DMS153 treated with DMSO at 0.1 percent for 48 hours (cell line): ENCODE measurements around the gene RDH13.
"Not testable (repeated sequence)": the region's sequence is repeated elsewhere in the genome, so short reads cannot be mapped to it uniquely, and the experiment has no call there.

Experiments
- DNase-seq: peaks from one replicate; lab custom pipeline; 2025; ENCODE audit not compliant: unreplicated experiment; lab: John Stamatoyannopoulos, UW

The RDH13 gene

DNA sequence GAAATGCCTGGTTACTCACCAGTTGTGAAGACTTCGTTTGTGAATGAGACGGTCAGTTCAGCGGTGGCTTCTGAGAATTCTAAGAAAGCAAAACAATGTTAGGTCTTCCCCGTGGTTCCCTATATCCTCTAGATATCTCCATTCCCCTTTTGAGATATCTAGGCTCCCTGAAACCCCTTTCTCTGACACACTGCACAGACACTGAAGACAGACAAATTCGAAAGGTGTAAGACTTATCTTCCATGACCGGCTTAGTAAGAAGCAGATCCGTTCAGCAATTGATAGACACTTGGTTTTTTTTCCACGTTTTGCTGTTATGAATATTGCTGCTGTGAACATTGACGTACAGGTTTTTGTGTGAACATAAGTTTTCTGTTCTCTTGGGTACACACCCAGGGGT lies 44.3 kb downstream of the RDH13 start:
- DNase-seq = no peak

DNA sequence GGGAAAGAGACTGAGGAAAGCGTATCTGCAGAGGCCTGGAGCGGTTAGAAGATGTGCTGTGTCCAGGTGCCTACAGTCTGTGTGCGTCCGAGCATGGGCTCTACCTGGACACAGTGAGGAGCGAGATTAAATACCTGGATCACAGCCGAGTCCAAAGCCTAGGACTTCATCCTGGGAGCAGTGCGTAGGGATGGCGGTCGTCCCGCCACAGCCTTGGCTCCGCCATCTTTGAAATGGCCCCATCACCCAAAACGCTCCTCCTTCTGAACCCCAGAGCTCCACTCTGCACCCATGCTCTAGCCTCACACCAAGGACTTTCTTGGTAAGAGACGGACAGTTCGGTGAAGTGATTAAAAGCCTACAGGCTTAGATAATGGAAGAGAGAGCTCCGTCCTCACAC lies 44.7 kb downstream of the RDH13 start:
- no peak for DNase-seq

DNA sequence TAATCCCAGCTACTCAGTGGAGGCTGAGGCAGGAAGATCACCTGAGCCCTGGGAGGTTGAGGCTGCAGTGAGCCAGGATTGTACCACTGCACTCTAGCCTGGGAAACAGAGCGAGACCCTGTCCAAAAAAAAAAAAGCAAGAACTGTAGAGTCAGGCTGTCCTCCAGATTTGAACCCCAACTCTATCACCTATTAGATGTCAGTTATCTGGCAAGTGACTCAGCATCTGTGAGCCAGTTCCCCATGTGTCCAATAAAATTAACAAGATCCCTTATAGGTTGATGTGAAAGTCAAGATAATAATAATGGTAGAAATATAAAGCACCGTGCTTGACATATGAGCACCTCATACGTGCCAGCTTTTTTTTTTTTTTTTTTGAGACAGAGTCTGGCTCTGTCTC lies 46.9 kb downstream of the RDH13 start:
- DNase-seq = no peak

DNA sequence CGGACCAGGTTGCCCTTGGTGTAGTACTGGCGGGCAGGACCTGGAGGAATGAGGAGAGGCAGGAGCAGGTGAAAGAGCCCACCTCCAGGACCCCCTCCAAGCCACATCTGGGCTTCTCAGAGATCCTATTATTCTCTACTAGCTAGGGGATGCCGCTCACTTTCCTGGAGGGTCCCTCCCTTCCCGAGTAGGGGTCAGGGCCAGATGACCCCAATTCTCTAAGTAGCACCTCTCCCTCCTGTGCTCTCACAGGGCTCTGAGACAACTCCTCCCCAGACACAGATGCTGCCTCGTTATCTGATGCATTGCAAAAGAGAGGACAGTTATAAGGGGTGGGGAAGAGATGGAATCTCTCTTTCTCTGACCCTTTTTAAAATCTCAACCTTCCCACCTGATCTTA lies 47.8 kb downstream of the RDH13 start:
- DNase-seq = no peak

DNA sequence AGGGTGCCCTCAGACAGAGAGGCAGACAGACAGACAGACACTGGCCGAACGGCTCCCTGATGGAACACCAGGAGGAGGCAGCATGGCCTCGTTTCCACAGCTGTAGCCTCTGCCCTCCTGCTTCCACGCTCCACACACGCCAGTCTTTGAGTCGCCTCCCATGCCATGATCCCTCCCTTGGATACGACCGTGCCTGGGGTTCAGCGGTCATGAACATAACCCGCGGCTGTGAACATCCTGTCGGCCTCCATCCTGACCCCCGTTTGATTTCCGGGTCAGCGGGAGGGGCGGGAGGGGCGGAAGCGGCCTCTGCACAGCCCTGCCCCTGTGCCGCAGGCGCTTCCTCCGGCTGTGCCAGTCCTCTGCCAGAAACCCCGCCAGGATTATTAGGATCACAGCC lies 48.2 kb downstream of the RDH13 start:
- DNase-seq = no peak

DNA sequence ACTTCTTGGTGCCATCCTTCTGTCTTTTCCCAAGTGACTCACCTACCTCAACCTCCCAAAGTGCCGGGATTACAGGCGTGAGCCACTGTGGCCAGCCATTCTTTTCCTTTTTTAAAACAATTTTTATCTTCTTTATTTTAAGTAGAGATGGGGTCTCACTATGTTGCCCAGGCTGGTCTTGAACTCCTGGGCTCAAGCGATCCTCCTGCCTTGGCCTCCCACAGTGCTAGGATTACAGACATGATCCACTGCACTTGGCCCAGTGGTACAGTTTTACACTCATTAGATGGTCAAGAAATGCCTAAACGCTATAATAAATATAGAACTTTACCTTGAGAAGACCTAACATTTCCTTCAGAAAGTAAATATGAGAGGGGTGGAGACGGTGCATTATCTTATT lies 49.4 kb downstream of the RDH13 start:
- no peak for DNase-seq

DNA sequence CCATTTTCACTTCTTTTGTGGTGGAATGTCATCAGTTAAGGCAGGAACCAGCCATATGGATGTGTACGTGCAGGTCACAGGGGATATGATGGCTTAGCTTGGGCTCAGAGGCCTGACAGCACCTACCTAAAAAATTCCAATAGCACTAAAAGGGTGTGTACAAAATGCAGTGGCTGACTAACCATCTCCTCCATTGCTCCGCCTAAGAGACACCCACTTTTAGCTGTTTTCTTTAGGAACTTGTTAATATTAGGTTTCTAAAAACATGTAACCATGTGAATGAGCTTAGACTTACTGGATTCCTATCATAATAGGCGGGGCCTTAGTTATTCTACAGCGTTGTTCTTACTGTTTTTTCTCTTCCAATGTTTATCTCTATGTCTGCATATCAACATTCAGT lies 50.6 kb downstream of the RDH13 start:
- DNase-seq = no peak

DNA sequence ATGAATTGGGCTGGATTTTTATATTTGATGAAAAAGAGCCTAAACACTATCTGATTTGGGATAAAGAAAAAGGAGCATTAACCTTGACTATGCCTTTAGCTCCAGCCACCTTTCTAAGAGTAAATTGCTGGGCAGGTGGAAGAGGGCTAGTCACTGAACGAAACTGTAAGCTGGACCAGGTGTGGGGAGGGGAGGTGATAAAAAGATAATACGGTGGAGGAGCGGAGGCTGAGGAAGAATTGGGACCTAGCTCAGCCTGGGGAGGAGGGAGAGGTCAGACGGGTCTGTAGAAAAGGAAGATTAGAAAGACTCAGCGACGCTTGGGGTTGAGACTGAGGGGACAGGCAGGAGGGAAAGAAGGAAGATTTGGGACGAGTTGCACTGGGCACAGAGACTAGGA lies 52.4 kb downstream of the RDH13 start:
- DNase-seq = not testable (repeated sequence)

DNA sequence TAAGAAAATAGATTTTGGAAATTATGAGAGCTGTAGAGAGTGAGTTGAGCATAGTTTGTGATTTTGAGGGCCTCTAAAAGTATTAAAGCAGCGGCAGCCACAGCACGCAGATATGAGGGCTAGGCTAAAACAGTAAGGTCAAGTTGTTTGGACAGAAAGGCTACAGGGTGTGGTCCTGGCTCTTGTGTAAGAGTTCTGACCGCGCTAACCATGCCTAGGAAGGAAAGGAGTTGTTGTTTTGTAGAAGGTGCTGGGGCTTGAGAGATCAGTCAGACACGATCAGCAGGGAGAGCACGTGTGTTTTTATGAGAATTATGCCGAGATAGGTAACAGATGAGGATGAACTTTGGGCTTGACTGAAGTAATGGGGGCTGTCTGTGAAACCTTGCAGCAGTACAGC lies 54.2 kb downstream of the RDH13 start:
- not testable (repeated sequence) for DNase-seq

DNA sequence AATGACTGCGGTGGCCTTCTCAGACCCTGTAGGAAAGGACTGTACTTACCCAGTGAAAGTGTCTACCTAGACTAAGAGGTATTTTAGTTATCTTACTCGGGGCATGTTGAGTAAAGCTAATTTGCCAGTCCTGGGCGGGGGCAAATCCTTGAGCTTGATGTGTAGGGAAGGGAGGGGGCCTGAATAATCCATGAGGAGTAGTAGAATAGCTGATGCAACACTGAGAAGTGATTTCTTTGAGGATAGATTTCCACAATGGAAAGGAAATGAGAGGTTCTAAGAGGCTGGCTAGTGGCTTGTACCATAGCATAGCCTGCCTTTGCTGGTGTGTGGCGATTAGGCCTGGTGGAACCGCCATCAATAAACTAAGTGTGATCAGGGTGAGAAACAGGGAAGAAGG lies 54.8 kb downstream of the RDH13 start:
- not testable (repeated sequence) for DNase-seq

DNA sequence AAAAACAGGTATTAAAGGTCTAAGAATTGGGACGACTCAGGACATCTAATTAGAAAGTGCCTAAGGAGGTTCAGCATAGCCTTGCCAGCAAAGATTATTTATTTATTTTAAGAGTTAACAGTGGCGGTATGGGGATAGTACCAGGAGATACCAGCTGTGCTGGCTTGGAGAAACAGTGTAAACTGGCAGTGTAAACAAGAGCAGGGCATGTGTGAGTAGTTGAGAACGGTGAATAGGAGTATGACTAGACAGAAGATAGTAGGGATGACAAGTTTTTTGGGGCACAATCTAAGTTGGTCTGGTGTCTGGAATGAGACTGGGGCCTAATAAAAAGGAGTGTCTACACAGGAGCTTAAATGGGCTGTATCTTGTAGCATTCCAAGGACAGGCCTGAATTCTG lies 55.4 kb downstream of the RDH13 start:
- not testable (repeated sequence) for DNase-seq

DNA sequence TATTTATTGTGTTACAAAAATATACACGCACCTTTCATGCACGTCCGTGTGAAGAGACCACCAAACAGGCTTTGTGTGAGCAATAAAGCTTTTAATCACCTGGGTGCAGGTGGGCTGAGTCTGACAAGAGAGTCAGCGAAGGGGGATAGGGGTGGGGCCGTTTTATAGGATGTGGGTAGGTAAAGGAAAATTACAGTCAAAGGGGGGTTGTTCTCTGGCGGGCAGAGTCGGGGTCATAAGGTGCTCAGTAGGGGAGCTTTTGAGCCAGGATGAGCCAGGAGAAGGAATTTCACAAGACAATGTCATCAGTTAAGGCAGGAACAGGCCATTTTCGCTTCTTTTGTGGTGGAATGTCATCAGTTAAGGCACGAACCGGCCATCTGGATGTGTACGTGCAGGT lies 56.2 kb downstream of the RDH13 start:
- DNase-seq = not testable (repeated sequence)

DNA sequence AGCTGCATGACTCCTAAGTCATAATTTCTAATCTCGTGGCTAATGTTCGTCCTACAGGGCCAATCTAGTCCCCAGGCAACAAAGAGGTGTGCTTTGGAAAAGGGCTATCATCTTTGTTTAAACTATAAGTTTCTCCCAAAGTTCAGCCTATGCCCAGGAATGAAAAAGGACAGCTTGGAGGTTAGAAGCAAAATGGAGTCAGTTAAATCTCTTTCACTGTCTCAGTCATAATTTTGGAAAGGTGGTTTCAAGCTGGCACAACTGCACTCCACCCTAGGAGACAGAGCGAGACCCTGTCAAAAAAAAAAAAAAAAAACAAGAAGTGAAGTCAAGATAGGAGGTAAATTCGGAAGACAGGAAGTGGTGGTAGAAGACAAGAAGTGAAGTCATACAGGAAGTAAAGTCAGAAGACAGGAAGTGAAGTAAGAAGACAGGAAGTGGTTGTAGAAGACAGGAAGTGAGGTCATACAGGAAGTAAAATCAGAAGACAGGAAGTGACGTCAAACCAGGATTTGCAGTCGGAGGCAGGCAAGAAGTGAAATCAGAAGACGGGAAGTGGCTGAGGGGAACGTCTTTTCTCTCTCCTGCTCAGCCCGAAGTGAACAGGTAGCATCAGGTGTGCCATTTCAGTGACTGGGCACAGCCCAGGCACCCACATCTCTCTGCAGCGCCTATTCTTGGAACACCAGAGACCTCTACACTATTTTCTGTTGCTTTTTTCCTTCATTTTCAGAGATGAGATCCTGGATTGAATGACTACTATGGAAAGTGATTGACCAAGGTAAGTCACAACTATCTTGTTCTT lies 57.1 kb downstream of the RDH13 start:
- DNase-seq = no peak

DNA sequence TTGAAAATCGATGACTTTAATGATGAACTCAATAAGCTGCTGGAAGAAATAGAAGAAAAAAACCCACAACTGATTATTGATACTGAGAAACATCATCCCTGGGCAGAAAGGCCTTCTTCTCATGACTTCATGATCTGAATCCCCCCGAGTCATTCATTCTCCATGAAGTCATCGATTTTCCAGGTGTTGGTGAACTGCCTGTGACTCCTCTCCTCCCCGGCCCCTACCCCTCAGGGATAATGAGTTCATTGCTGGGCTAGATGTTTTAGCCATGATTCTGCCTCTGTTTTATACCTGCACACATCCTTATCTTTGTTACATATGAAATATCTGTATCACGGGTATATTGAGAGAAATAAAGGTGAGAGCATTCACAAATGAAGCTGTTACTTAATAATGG lies 62.2 kb downstream of the RDH13 start:
- no peak for DNase-seq

DNA sequence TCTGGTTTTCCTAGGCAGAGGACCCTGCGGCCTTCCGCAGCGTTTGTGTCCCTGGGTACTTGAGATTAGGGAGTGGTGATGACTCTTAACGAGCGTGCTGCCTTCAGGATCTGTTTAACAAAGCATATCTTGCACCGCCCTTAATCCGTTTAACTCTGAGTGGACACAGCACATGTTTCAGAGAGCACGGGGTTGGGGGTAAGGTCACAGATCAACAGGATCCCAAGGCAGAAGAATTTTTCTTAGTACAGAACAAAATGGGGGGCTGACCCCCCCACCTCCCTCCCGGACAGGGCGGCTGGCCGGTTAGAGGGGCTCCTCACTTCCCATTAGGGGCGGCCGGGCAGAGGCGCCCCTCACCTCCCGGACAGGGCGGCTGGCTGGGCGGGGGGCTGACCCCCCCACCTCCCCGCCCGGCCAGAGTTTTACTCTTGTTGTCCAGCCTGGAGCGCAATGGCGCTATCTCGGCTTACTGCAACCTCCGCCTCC lies 64.2 kb downstream of the RDH13 start:
- DNase-seq = not testable (repeated sequence)

DNA sequence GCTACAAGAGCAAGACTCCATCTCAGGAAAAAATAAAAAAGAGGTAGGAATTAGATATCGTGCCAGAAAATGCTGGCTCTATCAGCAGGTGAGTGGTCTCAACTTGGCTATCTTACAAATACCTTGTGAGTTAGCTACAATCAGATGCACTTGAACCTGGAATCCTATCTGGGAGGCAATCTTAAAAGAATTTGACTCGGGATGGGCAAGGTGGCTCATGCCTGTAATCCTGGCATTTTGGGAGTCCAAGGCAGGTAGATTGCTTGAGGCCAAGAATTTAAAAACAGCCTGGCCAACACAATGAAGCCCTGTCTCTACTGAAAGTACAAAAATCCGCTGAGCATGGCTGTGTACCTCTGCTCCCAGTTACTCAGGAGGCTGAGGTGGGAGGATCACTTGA lies 67.4 kb downstream of the RDH13 start:
- DNase-seq = no peak
